Measurements from ENCODE around the gene ACE.

ACE gene

DNA sequence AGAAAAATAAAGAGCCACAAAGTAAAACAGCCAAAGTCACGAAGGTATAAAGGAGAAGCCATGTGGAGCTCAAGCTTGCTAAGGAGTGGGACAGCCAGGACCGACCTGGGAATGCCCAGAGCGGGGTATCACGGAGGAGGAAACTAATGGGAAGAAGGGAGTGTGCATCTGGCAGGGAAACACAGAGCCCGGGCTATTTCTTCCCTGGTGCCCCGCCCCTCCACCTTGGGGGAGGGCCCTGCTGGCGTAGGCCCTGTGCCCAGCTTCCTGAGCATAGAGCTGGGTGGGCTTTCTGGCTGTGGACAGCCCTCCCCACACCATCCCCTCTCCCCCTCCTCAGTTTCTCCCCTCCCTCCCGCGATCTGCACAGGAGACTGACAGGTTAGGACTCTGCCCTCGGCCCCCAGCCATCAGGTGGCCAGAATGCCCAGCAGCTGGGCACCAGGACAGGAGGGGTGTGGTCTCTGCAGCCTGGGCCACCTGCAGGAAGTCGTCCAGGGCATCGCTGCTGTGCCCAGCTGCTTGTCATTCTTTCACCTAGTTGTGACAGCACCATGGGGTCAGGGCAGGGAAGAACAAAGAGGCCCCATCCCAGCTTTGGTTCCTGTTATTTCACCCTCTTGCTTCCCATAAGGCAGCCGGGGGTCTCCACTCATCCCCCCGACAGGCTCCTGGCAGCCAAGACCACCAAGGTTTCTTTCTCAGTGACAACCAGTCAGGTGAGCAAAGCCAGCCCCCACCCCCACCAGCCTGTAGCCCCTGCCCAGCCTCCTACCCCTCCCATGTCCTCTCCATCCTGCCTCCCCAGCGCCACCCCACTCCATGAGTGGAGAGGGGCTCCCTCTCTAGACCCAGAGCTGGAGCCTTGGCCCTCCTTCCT is 66.3 kb downstream of the ACE start:
- TF ChIP-seq CTCF (IDR thresholded peaks at IDR 0.05; ENCODE audit: control insufficient read depth, extremely low read depth, insufficient read depth) = no peak
- DNase-seq (ENCODE audit: low read depth) = no peak
- H3K4me3 ChIP-seq (ENCODE audit: low read depth, low read length) = no peak overlapping the region

DNA sequence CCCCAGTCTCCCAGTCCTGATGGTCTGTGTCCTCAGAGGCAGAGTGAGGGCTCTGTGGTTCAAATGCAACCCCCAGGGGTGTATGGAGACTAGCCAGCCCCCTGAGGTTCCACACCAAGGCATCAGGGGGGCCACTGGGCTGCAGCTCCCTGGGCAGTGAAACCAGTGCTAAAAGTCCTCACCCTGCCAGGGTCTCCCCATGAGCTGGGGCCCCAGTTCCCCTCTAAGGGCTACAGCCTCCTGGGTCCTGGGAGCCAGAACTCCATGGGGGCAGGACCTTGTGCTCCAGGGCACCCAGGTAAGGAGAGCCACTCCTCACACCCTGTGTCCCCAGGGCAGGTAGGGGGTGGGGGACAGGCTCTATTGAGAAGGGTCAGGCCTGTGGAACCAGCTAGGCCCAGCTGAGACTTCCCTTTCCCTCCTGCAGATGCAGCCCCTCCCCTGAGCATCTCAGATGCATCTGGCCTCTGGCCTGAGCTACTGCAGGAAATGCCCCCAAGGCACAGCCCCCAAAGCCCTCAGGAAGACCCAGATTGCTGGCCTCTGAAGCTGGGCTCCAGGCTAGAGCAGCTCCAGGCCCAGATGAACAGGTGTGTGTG is 67.1 kb downstream of the ACE start:
- no peak for TF ChIP-seq CTCF (IDR thresholded peaks at IDR 0.05; ENCODE audit: control insufficient read depth, extremely low read depth, insufficient read depth)
- H3K4me3 ChIP-seq (ENCODE audit: low read depth, low read length) = no peak overlapping the region
- DNase-seq (ENCODE audit: low read depth) = no peak

DNA sequence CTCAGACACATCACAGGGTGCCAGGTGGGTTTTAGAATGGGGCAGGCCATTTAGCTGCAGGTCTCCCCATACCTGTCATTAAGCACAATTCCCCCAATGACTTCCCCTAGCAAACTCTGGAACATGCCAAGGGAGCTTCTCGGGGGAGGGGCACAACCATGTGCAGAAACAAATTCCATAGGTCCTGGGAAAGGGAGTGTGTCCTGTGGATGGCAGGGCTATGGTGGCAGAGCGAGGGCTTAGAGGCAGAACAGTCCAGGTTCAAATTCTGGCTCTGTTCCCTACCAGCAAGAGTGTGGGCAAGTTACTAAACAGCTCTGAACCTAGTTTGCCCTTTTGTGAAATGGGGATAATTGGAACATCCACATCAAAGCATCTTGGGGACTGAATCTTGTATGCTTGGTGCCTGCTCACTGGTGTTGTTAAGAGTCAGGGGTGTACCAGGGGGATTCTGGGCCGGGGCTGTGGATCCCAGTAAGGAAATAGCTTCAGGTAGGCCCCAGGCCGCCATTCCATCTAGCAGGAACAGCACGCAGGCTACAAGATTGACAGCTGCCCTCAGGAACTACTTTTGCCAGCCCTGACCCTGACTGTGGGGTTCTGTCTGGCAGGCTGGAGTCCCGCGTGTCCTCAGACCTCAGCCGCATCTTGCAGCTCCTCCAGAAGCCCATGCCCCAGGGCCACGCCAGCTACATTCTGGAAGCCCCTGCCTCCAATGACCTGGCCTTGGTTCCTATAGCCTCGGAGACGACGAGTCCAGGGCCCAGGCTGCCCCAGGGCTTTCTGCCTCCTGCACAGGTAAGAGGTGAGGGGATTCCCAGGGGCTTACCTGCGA is 67.8 kb downstream of the ACE start:
- TF ChIP-seq CTCF (IDR thresholded peaks at IDR 0.05; ENCODE audit: control insufficient read depth, extremely low read depth, insufficient read depth) = no peak
- DNase-seq (ENCODE audit: low read depth) = no peak

DNA sequence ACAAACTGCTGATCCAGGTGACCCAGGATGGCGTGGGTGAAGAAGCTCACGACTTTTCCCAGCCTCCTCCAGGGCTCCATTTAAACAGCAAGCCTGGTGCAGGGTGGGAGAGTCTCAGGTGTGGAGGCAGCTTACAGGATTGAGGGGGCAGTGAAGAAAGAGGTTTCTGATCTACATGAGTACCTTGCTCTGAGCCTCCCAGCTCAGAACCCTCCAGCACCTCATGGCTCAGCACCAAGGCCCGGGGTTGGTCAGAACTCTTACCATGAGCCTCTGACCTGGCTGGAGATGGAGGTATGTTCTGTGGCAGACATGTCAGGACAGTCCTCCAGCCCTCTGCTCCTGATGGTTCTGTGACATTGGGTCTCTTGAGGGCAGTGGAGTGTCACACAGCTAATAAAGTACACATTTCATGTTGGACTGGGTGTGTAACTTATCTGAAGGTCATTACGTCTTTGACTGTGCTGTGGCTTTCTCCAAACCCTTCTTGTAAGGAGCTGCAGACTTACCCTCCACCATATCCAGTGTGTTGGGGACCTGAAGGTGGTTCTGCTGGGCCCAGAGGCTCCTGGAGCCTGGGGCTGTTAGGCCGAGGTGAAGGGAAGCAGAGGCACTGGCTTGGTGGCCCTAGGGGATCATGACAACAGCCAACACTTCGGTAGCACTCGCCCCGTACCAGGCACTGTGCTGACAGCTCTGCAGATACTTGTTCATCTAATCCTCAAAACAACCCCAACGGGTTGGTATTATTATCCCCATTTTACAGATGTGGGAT is 69.6 kb downstream of the ACE start:
- TF ChIP-seq CTCF (IDR thresholded peaks at IDR 0.05; ENCODE audit: control insufficient read depth, extremely low read depth, insufficient read depth) = no peak
- no peak for DNase-seq (ENCODE audit: low read depth)
- no peak overlapping the region for H3K4me3 ChIP-seq (ENCODE audit: low read depth, low read length)

More for the DNA sequence above, 67.8 kb downstream of the ACE start:
- no peak overlapping the region for H3K4me3 ChIP-seq (ENCODE audit: low read depth, low read length)

DNA sequence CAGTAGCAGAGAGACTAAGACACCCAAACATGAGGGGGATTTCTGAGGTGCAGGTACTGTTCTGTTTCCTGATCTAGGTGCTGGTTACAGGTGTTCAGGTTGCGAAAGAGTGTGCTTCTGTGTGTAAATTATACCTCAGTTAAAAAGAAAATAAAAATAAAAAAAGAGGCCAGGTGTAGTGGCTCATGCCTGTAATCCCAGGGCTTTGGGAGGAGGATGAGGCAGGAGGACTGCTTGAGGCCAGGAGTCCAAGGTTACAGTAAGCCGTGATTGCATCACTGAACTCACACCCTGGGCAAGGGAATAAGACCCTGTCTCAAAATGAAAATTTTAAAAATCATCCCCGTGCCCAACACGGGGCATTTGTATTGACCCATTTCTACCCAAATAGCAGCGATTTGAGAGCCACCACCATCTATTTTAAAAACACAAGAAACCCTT is 70.2 kb downstream of the ACE start:
- no peak overlapping the region for H3K4me3 ChIP-seq (ENCODE audit: low read depth, low read length)
- TF ChIP-seq CTCF (IDR thresholded peaks at IDR 0.05; ENCODE audit: control insufficient read depth, extremely low read depth, insufficient read depth) = no peak
- no peak for DNase-seq (ENCODE audit: low read depth)
